GM10248 (cell line): ENCODE data around the gene AQP2.

Source experiments
- CTCF ChIA-PET: fragments of 300-600 bp; sonication (Branson Sonifier 250); formaldehyde crosslinking; extraction: SDS; loops from one replicate; lab custom pipeline; 2021; ENCODE audit warnings: antibody characterized with exemption; lab: Yijun Ruan, JAX
- POLR2A ChIA-PET: fragments of 350-650 bp; sonication (Branson Sonifier 250); formaldehyde crosslinking; extraction: SDS; loops from one replicate; lab custom pipeline; 2020; ENCODE audit warnings: antibody characterized with exemption; lab: Yijun Ruan, JAX
- DNase-seq: peaks from one replicate; pipeline ENCODE4 v3.0.0; 2012; ENCODE audit errors: extremely low spot score
- CTCF ChIP-seq: IDR thresholded peaks from 2 replicates; pipeline ENCODE4 v1.5.1; 2012; ENCODE audit warnings: mild to moderate bottlenecking, low read depth; ENCODE audit errors: extremely low read depth, missing control alignments, control extremely low read depth

AQP2 gene

DNA sequence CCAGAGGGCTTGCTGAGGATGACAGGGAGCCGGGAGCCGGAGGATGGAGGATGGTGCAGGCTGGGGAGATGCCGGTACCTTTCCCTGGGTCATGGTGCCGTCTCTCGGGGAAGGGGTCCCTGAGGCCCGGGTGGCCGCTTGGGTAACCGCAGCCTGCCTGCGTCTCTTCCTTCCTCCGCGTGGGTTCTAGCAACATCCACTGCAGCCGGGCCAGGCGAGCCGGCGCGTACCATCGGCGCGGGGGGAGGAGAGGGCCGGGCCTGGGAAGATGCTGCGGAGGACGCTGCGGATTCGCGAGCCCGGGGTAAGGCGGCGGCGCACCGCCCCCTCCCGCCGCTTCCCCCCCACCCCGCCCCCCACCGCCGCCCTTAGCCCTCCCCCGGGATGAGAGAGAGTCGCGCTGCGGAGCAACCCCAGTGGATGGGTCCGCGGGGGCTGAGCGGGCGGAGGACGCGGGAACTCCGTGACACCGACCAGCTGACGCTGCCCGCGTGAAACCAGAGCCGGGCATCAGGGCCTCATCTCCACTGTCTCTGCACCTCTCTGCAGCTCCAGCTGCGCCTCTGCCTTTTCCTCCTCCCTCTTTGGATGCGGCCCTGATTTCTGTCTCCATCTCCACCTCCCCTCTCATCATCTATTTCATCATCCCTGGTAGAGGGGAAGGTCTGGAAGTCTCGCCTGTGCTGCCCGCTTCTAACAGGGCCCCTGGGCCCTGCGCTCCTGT, 46.7 kb upstream of the AQP2 start, which contains the start of gene FAIM2:
Gene FAIM2 (minus strand): TSS at position 201 of the 724 bp plus-strand sequence. CDS start 108 bp downstream, at position 93.
- ChIA-PET CTCF (no interaction called here), POLR2A (no interaction called here)
- DNase-seq, result no peak
- TF ChIP-seq CTCF, result no peak

DNA sequence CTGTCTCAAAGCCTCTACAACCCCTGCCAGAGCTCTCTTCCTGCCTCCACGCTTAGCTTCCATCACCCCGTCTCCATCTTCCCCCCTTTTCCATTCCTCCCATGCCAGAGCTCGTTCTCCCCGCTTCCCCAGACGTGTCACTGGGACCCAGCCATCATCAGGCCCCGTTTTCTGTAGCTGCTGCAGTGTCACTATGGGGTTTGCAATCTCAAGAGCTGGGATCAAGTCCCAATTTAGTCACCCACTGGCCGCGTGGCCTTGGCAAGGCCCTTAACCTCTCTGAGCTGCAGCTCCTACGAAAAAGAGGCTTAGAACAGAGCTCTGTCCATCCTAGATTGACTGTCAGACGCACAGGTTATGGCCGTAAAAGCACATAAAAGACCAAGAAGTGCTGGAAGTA, 45.9 kb upstream of the AQP2 start:
- POLR2A ChIA-PET, result no interaction called here

DNA sequence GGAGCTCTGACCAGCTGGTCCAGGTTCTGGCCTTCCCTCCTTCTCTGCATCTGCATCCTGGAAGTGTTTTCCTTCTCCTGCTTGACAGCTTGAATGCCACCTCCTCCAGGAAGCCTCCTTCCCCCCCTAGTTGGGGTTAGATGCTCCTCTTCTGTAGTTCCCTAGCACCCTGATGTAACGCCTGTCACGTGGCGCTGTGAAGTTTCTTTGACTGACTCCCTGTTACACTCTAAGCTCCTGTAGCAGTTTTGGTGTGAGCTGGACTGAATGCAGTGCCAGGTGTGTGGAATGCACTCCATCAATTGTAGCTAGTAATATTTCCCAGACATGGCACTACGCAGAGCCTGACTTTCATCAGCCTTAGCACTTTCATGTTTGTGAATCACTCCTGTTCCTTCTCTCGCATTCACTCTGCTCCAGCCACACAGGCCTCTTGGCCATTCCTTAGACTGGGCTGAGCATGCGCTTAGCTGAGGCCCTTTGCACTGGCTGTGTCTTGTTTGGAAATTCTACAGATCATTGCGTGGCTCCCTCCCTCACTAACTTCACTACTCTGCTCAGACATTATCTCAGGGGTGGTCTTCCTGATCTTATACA, 44.7 kb upstream of the AQP2 start:
- no peak for DNase-seq
- CTCF ChIA-PET, result interaction anchor here (0.9 to 2.9 kb wide), 4 partner anchors 40 to 165 kb away, joined by 3 to 8 read pairs (median 6); no protein-coding TSS in a partner anchor
- POLR2A ChIA-PET, result interaction anchor here (0.5 kb wide), 1 partner anchor 163 kb away, joined by 9 read pairs; no protein-coding TSS in a partner anchor
- TF ChIP-seq CTCF, result no peak

More for the DNA sequence above, 45.9 kb upstream of the AQP2 start:
- no peak for TF ChIP-seq CTCF
- DNase-seq, result no peak
- CTCF ChIA-PET, result interaction anchor here (2.0 kb wide), 1 partner anchor 62 kb away, joined by 8 read pairs; no protein-coding TSS in a partner anchor

GRCh38 chr12:49907352-49907751, 43.2 kb upstream of the AQP2 start:
- TF ChIP-seq CTCF, result no peak
- DNase-seq, result no peak
- POLR2A ChIA-PET, result no interaction called here
- CTCF ChIA-PET, result interaction anchor here (1.1 to 2.9 kb wide), 5 partner anchors 38 to 132 kb away, joined by 3 to 9 read pairs (median 4); no protein-coding TSS in a partner anchor

DNA sequence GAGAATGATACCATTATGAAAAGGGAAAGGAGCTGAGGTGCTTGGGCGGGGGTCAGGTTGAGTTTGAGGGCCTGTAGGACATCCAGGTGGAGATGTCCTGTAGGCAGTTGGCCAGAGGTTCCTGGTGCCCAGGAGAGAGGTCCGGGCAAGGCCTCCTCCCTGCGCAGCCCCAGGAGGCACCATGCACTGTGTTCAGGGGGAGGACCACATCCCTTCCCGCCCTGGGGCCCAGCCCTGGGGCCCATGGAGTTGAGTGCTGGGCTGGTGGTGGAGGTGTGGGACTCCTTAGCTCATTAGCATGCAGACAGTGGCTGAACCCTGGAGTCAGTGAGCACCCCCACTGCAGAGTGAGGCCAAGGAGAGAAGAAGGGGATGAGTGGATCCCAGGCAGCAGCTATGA, 41.2 kb upstream of the AQP2 start:
- POLR2A ChIA-PET, result no interaction called here

DNA sequence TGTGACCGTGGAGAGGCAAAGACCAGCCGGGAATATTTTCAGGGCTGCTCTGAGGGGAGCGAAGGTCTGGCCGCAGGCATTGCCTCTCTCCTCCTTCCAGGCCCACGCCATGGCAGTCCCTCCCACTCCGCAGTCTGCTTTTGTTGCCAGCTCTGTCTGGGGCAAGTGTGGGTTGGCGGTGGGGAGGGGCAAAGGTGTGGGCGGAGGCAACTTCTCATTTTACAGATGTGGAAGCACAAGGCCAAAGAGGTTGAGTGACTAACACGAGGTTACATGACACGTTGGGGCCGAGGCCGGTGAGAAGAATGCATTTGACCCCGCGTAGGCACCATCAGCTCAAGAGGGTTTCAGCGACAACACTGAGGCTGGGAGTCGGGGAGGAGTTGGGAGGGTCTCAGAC, 40.7 kb upstream of the AQP2 start:
- ChIA-PET POLR2A (no interaction called here), CTCF (interaction anchor here (1.1 to 1.8 kb wide), 2 partner anchors 36 to 57 kb away, joined by 3 to 7 read pairs; no protein-coding TSS in a partner anchor)
- TF ChIP-seq CTCF, result no peak
- DNase-seq, result no peak

More for the DNA sequence above, 41.2 kb upstream of the AQP2 start:
- CTCF ChIA-PET, result interaction anchor here (1.8 kb wide), 1 partner anchor 57 kb away, joined by 7 read pairs; no protein-coding TSS in a partner anchor
- no peak for DNase-seq
- TF ChIP-seq CTCF, result no peak
